Effector CD4-positive, alpha-beta T cell (primary cell): ENCODE data around the gene EFCAB11.
A peak's percentile ranks its signal among the peaks of the same experiment; 100 is the strongest.

ENCODE experiments used
- DNase-seq: peaks from one replicate; pipeline ENCODE4 v3.0.0-alpha.2; 2020

Gene EFCAB11

GRCh38 chr14:89807151-89807550 is 147.4 kb downstream of the EFCAB11 start:
- DNase-seq: no peak

- DNase-seq: no peak
Measured at GRCh38 chr14:89806451-89806850, 148.1 kb downstream of the EFCAB11 start.

GRCh38 chr14:89805501-89805900 is 149.0 kb downstream of the EFCAB11 start:
- no peak for DNase-seq

- no peak for DNase-seq
Measured at GRCh38 chr14:89803542-89803941, 151.0 kb downstream of the EFCAB11 start.

- DNase-seq: no peak
Measured at GRCh38 chr14:89801136-89801535, 153.4 kb downstream of the EFCAB11 start.

- DNase-seq: no peak
Measured at GRCh38 chr14:89798212-89798773, 156.2 kb downstream of the EFCAB11 start.

GRCh38 chr14:89797148-89797547 is 157.4 kb downstream of the EFCAB11 start:
- no peak for DNase-seq

- DNase-seq: no peak
Measured at GRCh38 chr14:89794096-89794495, 160.4 kb downstream of the EFCAB11 start.

- DNase-seq: no peak
Measured at GRCh38 chr14:89793367-89793716, 161.2 kb downstream of the EFCAB11 start.

- no peak for DNase-seq
Measured at GRCh38 chr14:89792489-89793366, 161.8 kb downstream of the EFCAB11 start.

GRCh38 chr14:89787525-89787924 is 167.0 kb downstream of the EFCAB11 start:
- DNase-seq: no peak

- no peak for DNase-seq
Measured at GRCh38 chr14:89781046-89781445, 173.5 kb downstream of the EFCAB11 start.

- no peak for DNase-seq
Measured at GRCh38 chr14:89779707-89780106, 174.8 kb downstream of the EFCAB11 start.

- DNase-seq: no peak
Measured at GRCh38 chr14:89775946-89776345, 178.6 kb downstream of the EFCAB11 start.

GRCh38 chr14:89775151-89775550 is 179.4 kb downstream of the EFCAB11 start:
- no peak for DNase-seq

- peak; percentile 21 for DNase-seq
Measured at GRCh38 chr14:89773644-89774316, 180.8 kb downstream of the EFCAB11 start.

GRCh38 chr14:89773151-89773550 is 181.4 kb downstream of the EFCAB11 start:
- DNase-seq: no peak

GRCh38 chr14:89771251-89771650 is 183.3 kb downstream of the EFCAB11 start:
- DNase-seq: no peak

- DNase-seq: peak; percentile 43
Measured at GRCh38 chr14:89767861-89768268, 186.7 kb downstream of the EFCAB11 start.

GRCh38 chr14:89767131-89767530 is 187.4 kb downstream of the EFCAB11 start:
- DNase-seq: no peak

- no peak for DNase-seq
Measured at GRCh38 chr14:89765346-89765745, 189.2 kb downstream of the EFCAB11 start.

- DNase-seq: no peak
Measured at GRCh38 chr14:89760086-89760485, 194.4 kb downstream of the EFCAB11 start.

GRCh38 chr14:89757313-89757939 is 197.1 kb downstream of the EFCAB11 start:
- no peak for DNase-seq
